GM12878 (cell line): Measurements from ENCODE around the gene VIL1. TPM values are rescaled to one million over a fixed set of nuclear protein-coding genes. Genes with fewer than 3 reads are reported as not detected.

Experiments used
- ATAC-seq: fragments of 200-7000 bp; cut with Tn5 transposase; 3 replicates; pipeline ENCODE4 v1.9.1; 2020; ENCODE audit warnings: mild to moderate bottlenecking, moderate library complexity
- BruUV-seq: library from RNA; stranded (reverse); fragments of 400-500 nt; replicated peaks from 2 replicates; lab custom pipeline; 2021; lab: Mats Ljungman, UMichigan
- CTCF ChIA-PET: fragments of 300-600 bp; sonication (Branson Sonifier 250); formaldehyde crosslinking; extraction: SDS; loops from one replicate; lab custom pipeline; 2021; ENCODE audit warnings: inconsistent platforms; lab: Yijun Ruan, JAX
- POLR2A ChIA-PET: fragments of 350-600 bp; formaldehyde crosslinking; extraction: SDS; loops from one replicate; lab custom pipeline; 2021; ENCODE audit warnings: inconsistent platforms; lab: Charles Lee
- RAD21 ChIA-PET: fragments of 300-600 bp; sonication (Branson Sonifier 250); formaldehyde crosslinking; loops from one replicate; lab custom pipeline; 2023; ENCODE audit warnings: antibody characterized with exemption; ENCODE audit not compliant: unreplicated experiment; lab: Charles Lee
- SMC1A ChIA-PET: fragments of 300-600 bp; sonication (Branson Sonifier 250); formaldehyde crosslinking; loops from one replicate; lab custom pipeline; 2023; ENCODE audit not compliant: unreplicated experiment, uncharacterized antibody; lab: Charles Lee
- DNase-seq: peaks from one replicate; pipeline ENCODE4 v3.0.0-alpha.2; 2011; ENCODE audit warnings: low read depth, low spot score
- FAIRE-seq: peaks from 3 replicates; lab custom pipeline; 2011; peaks lifted over from hg19 to GRCh38; lab: Jason Lieb, UNC
- H2AFZ ChIP-seq: 2 replicates; pipeline ENCODE4 v1.6.0; 2011; ENCODE audit warnings: low read depth, low read length, control low read depth; ENCODE audit not compliant: control insufficient read depth
- H3K27ac ChIP-seq: 2 replicates; pipeline ENCODE4 v1.5.1; 2011; ENCODE audit warnings: control low read depth; ENCODE audit not compliant: control insufficient read depth, insufficient read depth
- H3K27me3 ChIP-seq, 2 experiments: replicated peaks in 1 of 2; 2 replicates each; pipeline versions ENCODE4 v1.6.0 to v1.6.1; 2011; ENCODE audit warnings: low read length in 1 of 2; ENCODE audit not compliant: control insufficient read depth in 2 of 2, insufficient read depth in 2 of 2
- H3K36me3 ChIP-seq, 2 experiments: 2 replicates each; pipeline ENCODE4 v1.5.1; 2011; ENCODE audit warnings: low read length in 1 of 2; ENCODE audit not compliant: control insufficient read depth in 2 of 2, insufficient read depth in 2 of 2
- H3K4me1 ChIP-seq: 2 replicates; pipeline ENCODE4 v1.6.1; 2011; ENCODE audit warnings: mild to moderate bottlenecking, low read length, moderate library complexity, mixed read lengths; ENCODE audit not compliant: control insufficient read depth, insufficient read depth
- H3K4me2 ChIP-seq: 2 replicates; pipeline ENCODE4 v1.6.0; 2011; ENCODE audit warnings: control low read depth; ENCODE audit not compliant: control insufficient read depth, insufficient read depth
- H3K4me3 ChIP-seq: fragments of 200-600 bp; sonication (generic); 2 replicates; pipeline ENCODE4 v1.5.1; 2016
- H3K79me2 ChIP-seq: 2 replicates; pipeline ENCODE4 v1.6.0; 2011; ENCODE audit warnings: low read length; ENCODE audit not compliant: control insufficient read depth, insufficient read depth
- H3K9ac ChIP-seq: 2 replicates; pipeline ENCODE4 v1.8.0; 2011; ENCODE audit warnings: low read length, control low read depth, mixed read lengths; ENCODE audit not compliant: control insufficient read depth, insufficient read depth
- H3K9me3 ChIP-seq: replicated peaks from 3 replicates; pipeline ENCODE4 v1.5.1; 2011; ENCODE audit warnings: mild to moderate bottlenecking, low read length; ENCODE audit not compliant: control insufficient read depth, insufficient read depth
- H4K20me1 ChIP-seq: 2 replicates; pipeline ENCODE4 v1.6.0; 2011; ENCODE audit not compliant: control insufficient read depth, insufficient read depth
- ASH2L ChIP-seq: fragments of 300-600, 200-600 bp; sonication (generic); IDR thresholded peaks from 2 replicates; pipeline ENCODE4 v1.6.1; 2017; ENCODE audit warnings: low read depth, mild to moderate bottlenecking, borderline replicate concordance
- CHD2 ChIP-seq: IDR thresholded peaks from 2 replicates; pipeline ENCODE4 v1.6.1; 2011; ENCODE audit warnings: low read depth, low read length, improper control_type of control experiment, borderline replicate concordance
- CREM ChIP-seq: IDR thresholded peaks from 2 replicates; pipeline ENCODE4 v1.6.1; 2014; ENCODE audit warnings: antibody characterized with exemption, low read depth
- DPF2 ChIP-seq: fragments of 450-650 bp; IDR thresholded peaks from 2 replicates; pipeline ENCODE4 v1.6.1; 2017; ENCODE audit warnings: mild to moderate bottlenecking
- HCFC1 ChIP-seq: fragments of 150-350 bp; IDR thresholded peaks from 2 replicates; pipeline ENCODE4 v1.6.1; 2014; ENCODE audit warnings: low read length
- JUNB ChIP-seq: IDR thresholded peaks from 2 replicates; pipeline ENCODE4 v1.6.1; 2016; ENCODE audit warnings: antibody characterized with exemption, mild to moderate bottlenecking
- JUND ChIP-seq: IDR thresholded peaks from 2 replicates; pipeline ENCODE4 v1.6.1; 2012; ENCODE audit warnings: low read depth, mild to moderate bottlenecking, low read length, improper control_type of control experiment, moderate library complexity
- KDM1A ChIP-seq: fragments of 200-600 bp; sonication (generic); IDR thresholded peaks from 2 replicates; pipeline ENCODE4 v1.6.1; 2016; ENCODE audit warnings: borderline replicate concordance
- MXI1 ChIP-seq: fragments of 150-350 bp; IDR thresholded peaks from 2 replicates; pipeline ENCODE4 v1.6.1; 2011; ENCODE audit warnings: low read depth, mild to moderate bottlenecking, inconsistent platforms, low read length, improper control_type of control experiment
- NFYA ChIP-seq: IDR thresholded peaks from 2 replicates; pipeline ENCODE4 v1.6.1; 2011; ENCODE audit warnings: low read depth, mild to moderate bottlenecking, low read length, improper control_type of control experiment, borderline replicate concordance
- NR2C1 ChIP-seq: fragments of 450-650 bp; IDR thresholded peaks from 2 replicates; pipeline ENCODE4 v1.6.1; 2017; ENCODE audit warnings: antibody characterized with exemption, mild to moderate bottlenecking, moderate library complexity
- RUNX3 ChIP-seq: IDR thresholded peaks from 2 replicates; pipeline ENCODE4 v1.6.1; 2012; ENCODE audit warnings: low read length, inconsistent platforms
- SIN3A ChIP-seq: IDR thresholded peaks from 2 replicates; pipeline ENCODE4 v1.6.1; 2012; ENCODE audit warnings: low read depth, low read length, improper control_type of control experiment
- SMARCA5 ChIP-seq: fragments of 450-650 bp; IDR thresholded peaks from 2 replicates; pipeline ENCODE4 v1.6.1; 2017; ENCODE audit warnings: mild to moderate bottlenecking
- SMC3 ChIP-seq: IDR thresholded peaks from 2 replicates; pipeline ENCODE4 v1.6.1; 2011; ENCODE audit warnings: low read length, improper control_type of control experiment, borderline replicate concordance
- TARDBP ChIP-seq: IDR thresholded peaks from 2 replicates; pipeline ENCODE4 v1.6.1; 2016; ENCODE audit warnings: borderline replicate concordance
- WRNIP1 ChIP-seq: IDR thresholded peaks from 2 replicates; pipeline ENCODE4 v1.6.1; 2011; ENCODE audit warnings: low read depth, low read length, improper control_type of control experiment, borderline replicate concordance
- YBX1 ChIP-seq: fragments of 450-650 bp; IDR thresholded peaks from 2 replicates; pipeline ENCODE4 v1.6.1; 2016; ENCODE audit warnings: antibody characterized with exemption
- YY1 ChIP-seq: IDR thresholded peaks from 2 replicates; pipeline ENCODE4 v1.6.1; 2011; ENCODE audit warnings: low read depth, mild to moderate bottlenecking, low read length
- ZNF207 ChIP-seq: fragments of 450-650 bp; IDR thresholded peaks from 2 replicates; pipeline ENCODE4 v1.6.1; 2014; ENCODE audit warnings: antibody characterized with exemption, mild to moderate bottlenecking, borderline replicate concordance
- ZNF384 ChIP-seq: IDR thresholded peaks from 2 replicates; pipeline ENCODE4 v1.6.1; 2012; ENCODE audit warnings: low read depth, mild to moderate bottlenecking, low read length, improper control_type of control experiment, borderline replicate concordance
- WGBS: methylation state at CpG from one replicate; pipeline ENCODE4 v1.1.6; 2016; ENCODE audit warnings: low lambda C conversion rate; ENCODE audit not compliant: insufficient replicate concordance, insufficient coverage; ENCODE audit errors: missing lambda C conversion rate; 5-methylcytosine and 5-hydroxymethylcytosine counted together
- in situ Hi-C: fragments of 300-500 bp; cut with MboI; formaldehyde crosslinking; loops from 9 replicates; pipeline ENCODE4 v1.14.3; 2018; ENCODE audit warnings: mixed read lengths
- intact Hi-C: fragments of 100-400 bp; cut with micrococcal nuclease; formaldehyde crosslinking; loops from one replicate; pipeline ENCODE4 v1.14.2; 2022; ENCODE audit not compliant: unreplicated experiment
- polyA plus RNA-seq, 11 experiments: library from polyadenylated mRNA; depleted of rRNA in 4 of 11; unstranded in 6 of 11; stranded (reverse) in 5 of 11; fragments of >200 nt; fragmentation: Nextera tagmentation in 4 of 11; fragmentation: Illumina TruSeq in 1 of 11; extraction: Ambion mirVana in 4 of 11; extraction: Trizol in 1 of 11; gene quantifications; 1 replicate in 1 of 11; 2 replicates in 10 of 11; pipeline versions ENCODE4 v1.2.1 to v1.2.3, GENCODE V29; 2011 to 2016; ENCODE audit warnings: inconsistent platforms in 2 of 11, missing spikeins in 2 of 11, low read depth in 1 of 11
- total RNA-seq, 4 experiments: library from RNA; depleted of rRNA in 3 of 4; stranded (reverse); fragments of >200 nt in 3 of 4; fragmentation: Illumina TruSeq in 1 of 4; extraction: Trizol in 1 of 4; gene quantifications; 2 replicates each; pipeline versions ENCODE4 v1.2.1 to v1.2.3, GENCODE V29; 2013 to 2021
- TF ChIP-seq, protein P1 (sequence below): IDR thresholded peaks from 2 replicates; pipeline ENCODE4 v1.6.1; 2011; ENCODE audit warnings: borderline replicate concordance, low read depth, mild to moderate bottlenecking, moderate library complexity, low read length; ENCODE audit not compliant: insufficient read depth, poor library complexity, severe bottlenecking
- TF ChIP-seq, protein P2 (sequence below): IDR thresholded peaks from 2 replicates; pipeline ENCODE4 v1.6.1; 2011; ENCODE audit warnings: low read depth, mild to moderate bottlenecking, low read length, moderate library complexity, borderline replicate concordance; ENCODE audit errors: extremely low read depth

The VIL1 gene
- total and polyA plus RNA-seq, 10 of the 15 experiments (the other 5 are each of a cell fraction or from before 2014, with no cell fraction given): 0.03 to 1.9 (median 0.33) TPM

DNA sequence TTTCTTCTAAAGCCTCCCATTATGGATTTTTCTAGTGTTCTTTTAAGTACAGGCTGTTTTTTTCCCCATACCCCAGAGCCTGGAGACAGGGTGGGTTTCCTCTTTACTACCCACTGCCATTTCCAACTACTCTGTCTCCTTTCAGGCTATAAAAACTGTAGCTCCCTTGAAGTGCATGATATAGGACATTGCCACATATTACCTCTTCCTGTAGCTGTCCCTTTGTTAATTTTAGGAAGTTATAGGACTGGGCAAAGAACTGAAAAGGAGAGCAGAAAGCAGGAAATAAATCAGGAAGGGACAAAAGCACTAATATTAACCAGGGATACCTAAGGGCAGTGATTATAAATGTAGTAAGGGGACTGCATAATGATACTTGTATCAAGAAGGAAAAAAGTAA lies 54.1 kb downstream of the VIL1 start:
- CTCF ChIA-PET: no interaction called here
- FAIRE-seq: no peak

DNA sequence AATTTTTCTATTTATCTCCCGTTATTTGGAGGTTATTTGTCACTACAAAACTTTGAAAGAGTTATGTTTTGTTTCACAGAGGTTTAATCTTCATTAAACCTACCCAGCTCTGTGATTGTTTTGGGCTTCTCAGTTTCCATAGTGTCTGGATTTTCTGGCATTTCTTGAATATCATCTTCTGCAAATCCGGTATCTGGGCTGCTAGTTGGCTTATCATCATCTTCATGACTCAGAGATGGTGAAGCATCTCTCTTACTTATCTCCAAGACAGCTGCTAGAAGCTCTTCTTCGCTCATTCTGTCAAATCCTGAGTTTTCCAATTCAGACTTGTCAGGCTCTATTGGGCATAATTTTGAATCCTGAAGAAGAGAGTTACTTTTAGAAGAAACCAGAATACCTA lies 55.6 kb downstream of the VIL1 start:
- Histone ChIP-seq H3K9me3 (no peaks in the 10 kb centered on the region), H3K79me2 (no peaks in the 10 kb centered on the region), H3K4me3 (no peak overlapping the region), H3K27ac (no peak overlapping the region), H3K36me3 (peaks cover 0 to 18% of the 10 kb centered on the region in 2 experiments; a peak in 3 of 4 replicates), H2AFZ (no peak overlapping the region), H4K20me1 (no peaks in the 10 kb centered on the region), H3K4me1 (peaks cover 8% of the 10 kb centered on the region), H3K27me3 (no peaks in the 10 kb centered on the region), H3K9ac (no peak overlapping the region), H3K4me2 (no peak overlapping the region)
- no TSS peak for BruUV-seq
- RAD21 ChIA-PET: no interaction called here
- DNase-seq (no peak), FAIRE-seq (no peak), ATAC-seq (no peak)
- 83% methylated on average over 3 of the region's 3 CpGs for WGBS
- in situ Hi-C loops: no loop called here
- CTCF ChIA-PET: interaction anchor here (1.2 kb wide), 1 partner anchor 8 kb away, joined by 3 read pairs; no protein-coding TSS in a partner anchor
- POLR2A ChIA-PET: no interaction called here
- intact Hi-C loops: no loop called here
- SMC1A ChIA-PET: interaction anchor here (0.6 to 2.9 kb wide), 2 partner anchors 9 to 31 kb away, joined by 3 to 7 read pairs; no protein-coding TSS in a partner anchor
- TF ChIP-seq, protein P1, sequence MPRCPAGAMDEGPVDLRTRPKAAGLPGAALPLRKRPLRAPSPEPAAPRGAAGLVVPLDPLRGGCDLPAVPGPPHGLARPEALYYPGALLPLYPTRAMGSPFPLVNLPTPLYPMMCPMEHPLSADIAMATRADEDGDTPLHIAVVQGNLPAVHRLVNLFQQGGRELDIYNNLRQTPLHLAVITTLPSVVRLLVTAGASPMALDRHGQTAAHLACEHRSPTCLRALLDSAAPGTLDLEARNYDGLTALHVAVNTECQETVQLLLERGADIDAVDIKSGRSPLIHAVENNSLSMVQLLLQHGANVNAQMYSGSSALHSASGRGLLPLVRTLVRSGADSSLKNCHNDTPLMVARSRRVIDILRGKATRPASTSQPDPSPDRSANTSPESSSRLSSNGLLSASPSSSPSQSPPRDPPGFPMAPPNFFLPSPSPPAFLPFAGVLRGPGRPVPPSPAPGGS: no peak
- TF ChIP-seq YBX1 (no peak), MXI1 (no peak), HCFC1 (no peak), NR2C1 (no peak), TARDBP (no peak), ZNF207 (no peak), CHD2 (no peak), DPF2 (no peak), CREM (no peak), JUND (no peak), NFYA (no peak), RUNX3 (no peak), SIN3A (no peak), ZNF384 (no peak), YY1 (no peak)
- TF ChIP-seq, protein P2, sequence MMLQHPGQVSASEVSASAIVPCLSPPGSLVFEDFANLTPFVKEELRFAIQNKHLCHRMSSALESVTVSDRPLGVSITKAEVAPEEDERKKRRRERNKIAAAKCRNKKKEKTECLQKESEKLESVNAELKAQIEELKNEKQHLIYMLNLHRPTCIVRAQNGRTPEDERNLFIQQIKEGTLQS: no peak

More for the DNA sequence above, 54.1 kb downstream of the VIL1 start:
- Histone ChIP-seq H3K4me2 (no peak overlapping the region), H2AFZ (no peak overlapping the region), H3K9me3 (no peaks in the 10 kb centered on the region), H3K4me1 (peaks cover 8% of the 10 kb centered on the region), H3K9ac (no peak overlapping the region), H3K27me3 (no peaks in the 10 kb centered on the region), H3K79me2 (no peaks in the 10 kb centered on the region), H3K27ac (no peak overlapping the region), H3K4me3 (no peak overlapping the region), H3K36me3 (peaks cover 0 to 23% of the 10 kb centered on the region in 2 experiments; a peak in 3 of 4 replicates), H4K20me1 (no peaks in the 10 kb centered on the region)
- intact Hi-C loops (no loop called here), in situ Hi-C loops (no loop called here)
- SMC1A ChIA-PET: interaction anchor here (0.9 to 1.6 kb wide), 2 partner anchors 67 to 106 kb away, joined by 3 to 4 read pairs; no protein-coding TSS in a partner anchor
- POLR2A ChIA-PET: no interaction called here
- ATAC-seq (no peak), DNase-seq (no peak)
- no TSS peak for BruUV-seq
- TF ChIP-seq SMC3 (no peak), ASH2L (no peak), JUNB (no peak), KDM1A (no peak), WRNIP1 (no peak), SMARCA5 (no peak)
- TF ChIP-seq, all 136 proteins: peak for 0
- RAD21 ChIA-PET: interaction anchor here (0.6 kb wide), 1 partner anchor 10 kb away, joined by 3 read pairs; no protein-coding TSS in a partner anchor
